Prostate gland (tissue), 2 donors: ENCODE data around the gene ACACB.

Experiments
- POLR2AphosphoS5 ChIP-seq: sonication (generic); formaldehyde crosslinking; IDR thresholded peaks from one replicate; pipeline ENCODE4 v1.6.1; 2017; ENCODE audit warnings: antibody characterized with exemption
- TF ChIP-seq, protein P1 (sequence below), 4 experiments: fragments of 200-600 bp in 2 of 4; fragments of 450-650 bp in 2 of 4; sonication (generic) in 2 of 4; IDR thresholded peaks; 1 replicate in 3 of 4; 2 replicates in 1 of 4; pipeline ENCODE4 v1.5.1; 2016 to 2019; ENCODE audit warnings: antibody characterized with exemption in 4 of 4, mild to moderate bottlenecking in 2 of 4, moderate library complexity in 2 of 4

DNA sequence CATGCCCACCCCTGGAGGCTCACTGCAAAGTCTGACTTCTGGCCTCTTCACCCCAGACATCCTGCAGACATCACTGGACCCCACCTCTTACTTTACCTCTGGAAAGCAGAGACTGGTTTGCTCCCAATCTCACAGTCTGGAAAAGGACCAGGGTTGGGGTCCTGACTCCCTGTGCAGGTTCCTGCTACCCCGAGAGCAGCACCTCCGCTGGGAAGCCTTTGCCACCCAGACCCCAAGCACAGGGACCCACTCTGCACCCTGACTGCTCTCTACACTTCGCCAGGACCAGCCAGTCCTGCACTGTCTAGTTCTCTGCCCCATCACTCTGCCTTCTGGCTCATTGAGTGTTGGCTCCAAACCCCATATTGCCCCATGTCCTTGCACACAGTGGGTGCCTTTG is 176.7 kb downstream of the ACACB start:
- TF ChIP-seq, protein P1, sequence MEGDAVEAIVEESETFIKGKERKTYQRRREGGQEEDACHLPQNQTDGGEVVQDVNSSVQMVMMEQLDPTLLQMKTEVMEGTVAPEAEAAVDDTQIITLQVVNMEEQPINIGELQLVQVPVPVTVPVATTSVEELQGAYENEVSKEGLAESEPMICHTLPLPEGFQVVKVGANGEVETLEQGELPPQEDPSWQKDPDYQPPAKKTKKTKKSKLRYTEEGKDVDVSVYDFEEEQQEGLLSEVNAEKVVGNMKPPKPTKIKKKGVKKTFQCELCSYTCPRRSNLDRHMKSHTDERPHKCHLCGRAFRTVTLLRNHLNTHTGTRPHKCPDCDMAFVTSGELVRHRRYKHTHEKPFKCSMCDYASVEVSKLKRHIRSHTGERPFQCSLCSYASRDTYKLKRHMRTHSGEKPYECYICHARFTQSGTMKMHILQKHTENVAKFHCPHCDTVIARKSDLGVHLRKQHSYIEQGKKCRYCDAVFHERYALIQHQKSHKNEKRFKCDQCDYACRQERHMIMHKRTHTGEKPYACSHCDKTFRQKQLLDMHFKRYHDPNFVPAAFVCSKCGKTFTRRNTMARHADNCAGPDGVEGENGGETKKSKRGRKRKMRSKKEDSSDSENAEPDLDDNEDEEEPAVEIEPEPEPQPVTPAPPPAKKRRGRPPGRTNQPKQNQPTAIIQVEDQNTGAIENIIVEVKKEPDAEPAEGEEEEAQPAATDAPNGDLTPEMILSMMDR (IDR thresholded peaks at IDR 0.05) = no peak
- no peak for TF ChIP-seq POLR2AphosphoS5
